ENCODE measurements around the gene NECTIN4. TPM values are rescaled to one million over a fixed set of nuclear protein-coding genes. Genes with fewer than 3 reads are reported as not detected.
A peak's percentile ranks its signal among the peaks of the same experiment; 100 is the strongest.

The NECTIN4 gene
- total and polyA plus RNA-seq, 2 of the 13 experiments (the other 11 are each of a cell fraction or from before 2014, with no cell fraction given) = 5.9 to 12.4 TPM

GRCh38 chr1:161046605-161047228 is 42.6 kb downstream of the NECTIN4 start (continued):
- no peak for TF ChIP-seq ZNF639 (CRISPR knock-in tag; conservative IDR thresholded peaks at IDR 0.05)
- no peak for TF ChIP-seq LCORL (IDR thresholded peaks at IDR 0.05)
- TF ChIP-seq LCORL (CRISPR knock-in tag; IDR thresholded peaks at IDR 0.05) = no peak
- TF ChIP-seq SCMH1 (CRISPR knock-in tag; IDR thresholded peaks at IDR 0.05; ENCODE audit: borderline replicate concordance) = no peak
- TF ChIP-seq MXD4 (CRISPR knock-in tag; IDR thresholded peaks at IDR 0.05) = no peak

- WGBS (ENCODE audit: low lambda C conversion rate) = 1% methylated on average over 18 of the region's 29 CpGs
- CTCF ChIA-PET (ENCODE audit: low intra/inter-chr PET ratio, low total read pairs) = no interaction called here
- H3K4me1 ChIP-seq (ENCODE audit: insufficient read depth, low read length) = peaks cover 20% of the 10 kb centered on the region
- TF ChIP-seq ZNF343 (CRISPR knock-in tag; IDR thresholded peaks at IDR 0.05) = 0 out of 2 replicates have a peak, but pooled peaks have one; percentile 49
- peak; percentile 63; the same call in 1 of the 2 replicates for TF ChIP-seq ZNF615 (CRISPR knock-in tag; IDR thresholded peaks at IDR 0.05; ENCODE audit: borderline replicate concordance)
- TF ChIP-seq POGK (CRISPR knock-in tag; conservative IDR thresholded peaks at IDR 0.05) = 0 out of 2 replicates have a peak, but pooled peaks have one; percentile 5
- peak; percentile 76 for TF ChIP-seq ATF1 (CRISPR knock-in tag; IDR thresholded peaks at IDR 0.05)
- peak in 1 of 2 experiments; percentile 59; a peak in 1 of 4 replicates for TF ChIP-seq KLF16 (CRISPR knock-in tag; IDR thresholded peaks at IDR 0.05)
- TF ChIP-seq ZBTB44 (CRISPR knock-in tag; IDR thresholded peaks at IDR 0.05) = no peak
- TF ChIP-seq FOXK1 (CRISPR knock-in tag; IDR thresholded peaks at IDR 0.05; ENCODE audit: borderline replicate concordance, low read depth) = peak; percentile 70; the same call in 1 of the 2 replicates
- TF ChIP-seq ZBTB3 (CRISPR knock-in tag; IDR thresholded peaks at IDR 0.05; ENCODE audit: borderline replicate concordance, low read depth) = no peak
- TF ChIP-seq ZMYM4 (CRISPR knock-in tag; IDR thresholded peaks at IDR 0.05) = peak; percentile 81
- TF ChIP-seq CERS6 (CRISPR knock-in tag; IDR thresholded peaks at IDR 0.05) = no peak
These were observed 43.4 kb downstream of the NECTIN4 start, which contains the start of gene USF1 for GRCh38 chr1:161045736-161046604. USF1 (minus strand) TSS chr1:161045977; CDS start chr1:161043275, 2,702 bp downstream.

More at GRCh38 chr1:161045736-161046604, 43.4 kb downstream of the NECTIN4 start, which contains the start of gene USF1:
- Histone ChIP-seq H3K4me2 (ENCODE audit: low read depth, low read length) (peak within 1 kb of the TSS; percentile 85), H3K36me3 (replicated peaks in 1 of 2; ENCODE audit: control insufficient read depth in 1 of 2, insufficient read depth in 2 of 2, low read length in 2 of 2) (peaks cover 8 to 22% of the 10 kb centered on the region in 2 experiments), H2AFZ (ENCODE audit: low read length) (peak within 1 kb of the TSS; percentile 98), H3K9ac (ENCODE audit: insufficient read depth, low read depth, low read length) (peak within 1 kb of the TSS; percentile 87), H3K27ac (ENCODE audit: extremely low read length, insufficient read depth, low read length) (peak within 1 kb of the TSS; percentile 94), H3K79me2 (ENCODE audit: insufficient read depth, low read length) (peaks cover 13% of the 10 kb centered on the region), H3K4me3 (replicated peaks in 1 of 3; ENCODE audit: insufficient read depth in 1 of 3, low read depth in 2 of 3, low read length in 3 of 3) (peak within 1 kb of the TSS; percentile 78 to 84 (median 79)), H3K9me3 (ENCODE audit: low read length) (no peaks in the 10 kb centered on the region), H4K20me1 (ENCODE audit: insufficient read depth, low read length) (no peaks in the 10 kb centered on the region), H3K27me3 (ENCODE audit: control insufficient read depth in 1 of 2, insufficient read depth in 2 of 2, low read length in 2 of 2) (no peaks in the 10 kb centered on the region; a peak in 2 of 5 replicates)
- POLR2A ChIA-PET = interaction anchor here (0.7 to 4.3 kb wide), 17 partner anchors 9 to 203 kb away, joined by 3 to 60 read pairs (median 5); partner anchors contain the start of genes APOA2, ARHGAP30, B4GALT3 and DEDD
- intact Hi-C loops (cut with micrococcal nuclease; ENCODE audit: unreplicated experiment) = loop anchor here (2.0 kb wide), 1 partner anchor 49 kb away; no protein-coding TSS in a partner anchor
- BruUV-seq (replicated peaks) = TSS peak; percentile 91
- FAIRE-seq = peak; percentile 80
- peak; percentile 92 for DNase-seq (ENCODE audit: low spot score)
- in situ Hi-C loops (cut with HindIII; ENCODE audit: extremely low pct_ligation_motif_present, low pct_unique_long_range_greater_than_20kb) = no loop called here
- ATAC-seq = peak; percentile 85

All from HepG2 (cell line).